GM19328 (cell line): ENCODE data around the gene ERV3-1.
"Not testable (repeated sequence)": the region's sequence is repeated elsewhere in the genome, so short reads cannot be mapped to it uniquely, and the experiment has no call there.

Source experiments
- ATAC-seq: cut with Tn5 transposase; IDR thresholded peaks from one replicate; pipeline ENCODE4 v1.9.1; 2021; ENCODE audit warnings: mild to moderate bottlenecking, moderate library complexity; ENCODE audit not compliant: unreplicated experiment

ERV3-1 gene

GRCh38 chr7:64945503-64946175 lies 60.8 kb downstream of the ERV3-1 start:
- no peak for ATAC-seq

GRCh38 chr7:64944667-64945502 lies 61.6 kb downstream of the ERV3-1 start:
- ATAC-seq = not testable (repeated sequence)
